ENCODE data around the gene FOLH1.
"Not testable (repeated sequence)": the region's sequence is repeated elsewhere in the genome, so short reads cannot be mapped to it uniquely, and the experiment has no call there.

FOLH1 gene

GRCh38 chr11:49175378-49175777 lies 33.0 kb downstream of the FOLH1 start:
- not testable (repeated sequence) for DNase-seq

GRCh38 chr11:49174691-49175366 lies 33.6 kb downstream of the FOLH1 start:
- DNase-seq = not testable (repeated sequence)

- DNase-seq = not testable (repeated sequence)
Observed at GRCh38 chr11:49171613-49172012, 36.8 kb downstream of the FOLH1 start.

- not testable (repeated sequence) for DNase-seq
Observed at GRCh38 chr11:49169579-49169978, 38.8 kb downstream of the FOLH1 start.

- DNase-seq = not testable (repeated sequence)
Observed at GRCh38 chr11:49168992-49169391, 39.4 kb downstream of the FOLH1 start.

- no peak for DNase-seq
Observed at GRCh38 chr11:49151211-49151610, 57.2 kb downstream of the FOLH1 start.

GRCh38 chr11:49102356-49102755 lies 106.0 kb downstream of the FOLH1 start:
- DNase-seq = not testable (repeated sequence)
